NCI-H1436 (cell line): ENCODE results near the gene FARS2.

Source experiments
- DNase-seq: peaks from one replicate; lab custom pipeline; 2025; lab: John Stamatoyannopoulos, UW

FARS2 gene

GRCh38 chr6:5809450-5809849, 548.1 kb downstream of the FARS2 start:
- no peak for DNase-seq

- DNase-seq: no peak
Observed at GRCh38 chr6:5811997-5812396, 550.7 kb downstream of the FARS2 start.

- DNase-seq: no peak
Observed at GRCh38 chr6:5813625-5814027, 552.3 kb downstream of the FARS2 start.

GRCh38 chr6:5814116-5814515, 552.8 kb downstream of the FARS2 start:
- no peak for DNase-seq

- no peak for DNase-seq
Observed at GRCh38 chr6:5814901-5815300, 553.6 kb downstream of the FARS2 start.

GRCh38 chr6:5817869-5818268, 556.6 kb downstream of the FARS2 start:
- DNase-seq: no peak

- DNase-seq: no peak
Observed at GRCh38 chr6:5818959-5819358, 557.6 kb downstream of the FARS2 start.
